HepG2 (cell line): ENCODE measurements around the gene RSPRY1. TPM values are rescaled to one million over a fixed set of nuclear protein-coding genes. Genes with fewer than 3 reads are reported as not detected.

Source experiments
- ATRX ChIP-seq: sonication (generic); formaldehyde crosslinking; IDR thresholded peaks from 2 replicates; pipeline ENCODE4 v1.4.0; 2020; ENCODE audit warnings: missing genetic modification reagents, borderline replicate concordance
- HIVEP1 ChIP-seq: sonication (generic); formaldehyde crosslinking; IDR thresholded peaks from 2 replicates; pipeline ENCODE4 v1.4.0; 2020; ENCODE audit warnings: mild to moderate bottlenecking, missing genetic modification reagents
- IKZF1 ChIP-seq: fragments of 450-650 bp; IDR thresholded peaks from 2 replicates; pipeline ENCODE4 v1.7.1; 2016
- MEF2D ChIP-seq: sonication (generic); formaldehyde crosslinking; IDR thresholded peaks from 2 replicates; pipeline ENCODE4 v1.5.1; 2020; ENCODE audit warnings: mild to moderate bottlenecking, missing genetic modification reagents
- NFKBIZ ChIP-seq: IDR thresholded peaks from 2 replicates; pipeline ENCODE4 v1.6.1; 2018; ENCODE audit warnings: missing genetic modification reagents, missing compliant biosample characterization
- ZNF589 ChIP-seq: sonication (generic); formaldehyde crosslinking; conservative IDR thresholded peaks from 2 replicates; pipeline ENCODE4 v1.8.0; 2022; ENCODE audit warnings: mild to moderate bottlenecking, moderate library complexity, missing genetic modification reagents
- polyA plus RNA-seq, 8 experiments: library from polyadenylated mRNA; depleted of rRNA in 3 of 8; stranded (reverse) in 7 of 8; unstranded in 1 of 8; fragments of >200 nt; fragmentation: Illumina TruSeq in 4 of 8; extraction: Trizol in 4 of 8; gene quantifications; 2 replicates each; pipeline versions ENCODE4 v1.2.1 to v1.2.3, GENCODE V29; 2011 to 2016; ENCODE audit warnings: low read depth in 4 of 8, missing spikeins in 1 of 8, mixed read lengths in 1 of 8; ENCODE audit not compliant: insufficient read depth in 1 of 8
- total RNA-seq, 5 experiments: library from RNA; depleted of rRNA; stranded (reverse); fragments of >200 nt; fragmentation: Illumina TruSeq; extraction: Trizol; gene quantifications; 2 replicates each; pipeline ENCODE4 v1.2.3, GENCODE V29; 2016; ENCODE audit warnings: low read depth in 1 of 5
- TF ChIP-seq, protein P1 (sequence below): sonication (generic); formaldehyde crosslinking; IDR thresholded peaks from 2 replicates; pipeline ENCODE4 v1.4.0; 2020; ENCODE audit warnings: missing genetic modification reagents
- TF ChIP-seq, protein P2 (sequence below): sonication (generic); formaldehyde crosslinking; IDR thresholded peaks from 2 replicates; pipeline ENCODE4 v1.5.0; 2020; ENCODE audit warnings: missing genetic modification reagents, mild to moderate bottlenecking, borderline replicate concordance
- TF ChIP-seq, protein P3 (sequence below): sonication (generic); formaldehyde crosslinking; IDR thresholded peaks from 2 replicates; pipeline ENCODE4 v1.4.0; 2020; ENCODE audit warnings: mild to moderate bottlenecking, missing genetic modification reagents
- TF ChIP-seq, protein P4 (sequence below): sonication (generic); formaldehyde crosslinking; IDR thresholded peaks from 2 replicates; pipeline ENCODE4 v1.4.0; 2020; ENCODE audit warnings: missing genetic modification reagents, low read depth, mild to moderate bottlenecking, borderline replicate concordance

The RSPRY1 gene
- total and polyA plus RNA-seq, 2 of the 13 experiments (the other 11 are each of a cell fraction or from before 2014, with no cell fraction given) = 53.4 to 61.0 TPM

DNA sequence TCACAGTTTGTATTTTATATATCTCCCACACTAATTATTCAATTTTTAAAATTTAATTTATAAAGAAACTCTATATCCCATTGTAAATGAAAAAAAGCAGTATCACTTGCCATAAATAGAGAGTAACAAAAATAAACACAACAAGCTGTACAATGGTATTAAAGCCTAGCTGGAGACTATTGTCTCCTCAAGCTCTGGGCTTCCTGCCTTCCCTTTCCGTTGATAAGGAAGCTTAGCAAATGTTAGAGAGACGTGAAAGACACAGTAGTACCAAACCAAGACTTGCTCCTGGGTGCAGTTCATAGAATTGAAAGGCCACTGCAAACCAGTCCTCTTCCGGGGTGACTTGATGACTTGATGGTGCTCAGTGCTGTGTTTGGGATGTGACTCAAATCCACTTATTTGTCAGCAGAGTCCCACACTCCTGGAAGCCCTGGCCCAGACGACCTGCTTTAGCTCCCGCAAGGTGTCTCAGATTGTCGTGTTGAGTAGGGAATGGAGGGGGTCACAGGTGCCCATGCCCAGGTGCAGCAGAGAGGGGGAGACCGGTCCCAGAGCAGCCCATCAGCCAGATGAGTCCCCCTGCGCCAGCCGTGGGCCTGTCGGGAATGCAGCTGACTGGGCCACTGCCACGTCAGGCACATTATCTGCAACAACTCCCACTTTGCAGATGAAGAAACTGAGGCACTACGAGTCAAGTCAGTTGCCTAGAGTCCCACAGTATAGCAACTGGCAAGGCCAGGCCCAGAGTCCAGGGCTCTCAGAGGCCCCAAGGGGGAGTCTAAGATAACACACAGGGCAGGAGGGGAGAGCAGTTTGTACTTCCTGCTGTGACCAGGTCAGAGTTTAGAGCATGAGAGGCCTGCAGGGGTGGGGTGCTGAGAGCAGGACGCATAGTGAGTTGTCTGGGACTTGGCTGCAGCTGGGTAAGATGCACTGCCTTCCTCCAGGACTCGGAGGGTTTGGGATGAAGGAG, 40.8 kb upstream of the RSPRY1 start (continued):
- TF ChIP-seq, protein P1, sequence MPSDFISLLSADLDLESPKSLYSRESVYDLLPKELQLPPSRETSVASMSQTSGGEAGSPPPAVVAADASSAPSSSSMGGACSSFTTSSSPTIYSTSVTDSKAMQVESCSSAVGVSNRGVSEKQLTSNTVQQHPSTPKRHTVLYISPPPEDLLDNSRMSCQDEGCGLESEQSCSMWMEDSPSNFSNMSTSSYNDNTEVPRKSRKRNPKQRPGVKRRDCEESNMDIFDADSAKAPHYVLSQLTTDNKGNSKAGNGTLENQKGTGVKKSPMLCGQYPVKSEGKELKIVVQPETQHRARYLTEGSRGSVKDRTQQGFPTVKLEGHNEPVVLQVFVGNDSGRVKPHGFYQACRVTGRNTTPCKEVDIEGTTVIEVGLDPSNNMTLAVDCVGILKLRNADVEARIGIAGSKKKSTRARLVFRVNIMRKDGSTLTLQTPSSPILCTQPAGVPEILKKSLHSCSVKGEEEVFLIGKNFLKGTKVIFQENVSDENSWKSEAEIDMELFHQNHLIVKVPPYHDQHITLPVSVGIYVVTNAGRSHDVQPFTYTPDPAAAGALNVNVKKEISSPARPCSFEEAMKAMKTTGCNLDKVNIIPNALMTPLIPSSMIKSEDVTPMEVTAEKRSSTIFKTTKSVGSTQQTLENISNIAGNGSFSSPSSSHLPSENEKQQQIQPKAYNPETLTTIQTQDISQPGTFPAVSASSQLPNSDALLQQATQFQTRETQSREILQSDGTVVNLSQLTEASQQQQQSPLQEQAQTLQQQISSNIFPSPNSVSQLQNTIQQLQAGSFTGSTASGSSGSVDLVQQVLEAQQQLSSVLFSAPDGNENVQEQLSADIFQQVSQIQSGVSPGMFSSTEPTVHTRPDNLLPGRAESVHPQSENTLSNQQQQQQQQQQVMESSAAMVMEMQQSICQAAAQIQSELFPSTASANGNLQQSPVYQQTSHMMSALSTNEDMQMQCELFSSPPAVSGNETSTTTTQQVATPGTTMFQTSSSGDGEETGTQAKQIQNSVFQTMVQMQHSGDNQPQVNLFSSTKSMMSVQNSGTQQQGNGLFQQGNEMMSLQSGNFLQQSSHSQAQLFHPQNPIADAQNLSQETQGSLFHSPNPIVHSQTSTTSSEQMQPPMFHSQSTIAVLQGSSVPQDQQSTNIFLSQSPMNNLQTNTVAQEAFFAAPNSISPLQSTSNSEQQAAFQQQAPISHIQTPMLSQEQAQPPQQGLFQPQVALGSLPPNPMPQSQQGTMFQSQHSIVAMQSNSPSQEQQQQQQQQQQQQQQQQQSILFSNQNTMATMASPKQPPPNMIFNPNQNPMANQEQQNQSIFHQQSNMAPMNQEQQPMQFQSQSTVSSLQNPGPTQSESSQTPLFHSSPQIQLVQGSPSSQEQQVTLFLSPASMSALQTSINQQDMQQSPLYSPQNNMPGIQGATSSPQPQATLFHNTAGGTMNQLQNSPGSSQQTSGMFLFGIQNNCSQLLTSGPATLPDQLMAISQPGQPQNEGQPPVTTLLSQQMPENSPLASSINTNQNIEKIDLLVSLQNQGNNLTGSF (CRISPR knock-in tag) = no peak
- TF ChIP-seq ZNF589 (CRISPR knock-in tag) = no peak
- TF ChIP-seq, protein P2, sequence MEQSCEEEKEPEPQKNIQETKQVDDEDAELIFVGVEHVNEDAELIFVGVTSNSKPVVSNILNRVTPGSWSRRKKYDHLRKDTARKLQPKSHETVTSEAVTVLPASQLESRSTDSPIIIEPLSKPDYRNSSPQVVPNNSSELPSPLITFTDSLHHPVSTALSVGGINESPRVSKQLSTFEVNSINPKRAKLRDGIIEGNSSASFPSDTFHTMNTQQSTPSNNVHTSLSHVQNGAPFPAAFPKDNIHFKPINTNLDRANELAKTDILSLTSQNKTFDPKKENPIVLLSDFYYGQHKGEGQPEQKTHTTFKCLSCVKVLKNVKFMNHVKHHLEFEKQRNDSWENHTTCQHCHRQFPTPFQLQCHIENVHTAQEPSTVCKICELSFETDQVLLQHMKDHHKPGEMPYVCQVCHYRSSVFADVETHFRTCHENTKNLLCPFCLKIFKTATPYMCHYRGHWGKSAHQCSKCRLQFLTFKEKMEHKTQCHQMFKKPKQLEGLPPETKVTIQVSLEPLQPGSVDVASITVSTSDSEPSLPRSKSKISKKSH (CRISPR knock-in tag) = no peak
- 0 out of 2 replicates have a peak, but pooled peaks have one; percentile 30 for TF ChIP-seq HIVEP1
- TF ChIP-seq, protein P3, sequence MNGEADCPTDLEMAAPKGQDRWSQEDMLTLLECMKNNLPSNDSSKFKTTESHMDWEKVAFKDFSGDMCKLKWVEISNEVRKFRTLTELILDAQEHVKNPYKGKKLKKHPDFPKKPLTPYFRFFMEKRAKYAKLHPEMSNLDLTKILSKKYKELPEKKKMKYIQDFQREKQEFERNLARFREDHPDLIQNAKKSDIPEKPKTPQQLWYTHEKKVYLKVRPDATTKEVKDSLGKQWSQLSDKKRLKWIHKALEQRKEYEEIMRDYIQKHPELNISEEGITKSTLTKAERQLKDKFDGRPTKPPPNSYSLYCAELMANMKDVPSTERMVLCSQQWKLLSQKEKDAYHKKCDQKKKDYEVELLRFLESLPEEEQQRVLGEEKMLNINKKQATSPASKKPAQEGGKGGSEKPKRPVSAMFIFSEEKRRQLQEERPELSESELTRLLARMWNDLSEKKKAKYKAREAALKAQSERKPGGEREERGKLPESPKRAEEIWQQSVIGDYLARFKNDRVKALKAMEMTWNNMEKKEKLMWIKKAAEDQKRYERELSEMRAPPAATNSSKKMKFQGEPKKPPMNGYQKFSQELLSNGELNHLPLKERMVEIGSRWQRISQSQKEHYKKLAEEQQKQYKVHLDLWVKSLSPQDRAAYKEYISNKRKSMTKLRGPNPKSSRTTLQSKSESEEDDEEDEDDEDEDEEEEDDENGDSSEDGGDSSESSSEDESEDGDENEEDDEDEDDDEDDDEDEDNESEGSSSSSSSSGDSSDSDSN (CRISPR knock-in tag) = no peak
- no peak for TF ChIP-seq ATRX (CRISPR knock-in tag)
- TF ChIP-seq, protein P4, sequence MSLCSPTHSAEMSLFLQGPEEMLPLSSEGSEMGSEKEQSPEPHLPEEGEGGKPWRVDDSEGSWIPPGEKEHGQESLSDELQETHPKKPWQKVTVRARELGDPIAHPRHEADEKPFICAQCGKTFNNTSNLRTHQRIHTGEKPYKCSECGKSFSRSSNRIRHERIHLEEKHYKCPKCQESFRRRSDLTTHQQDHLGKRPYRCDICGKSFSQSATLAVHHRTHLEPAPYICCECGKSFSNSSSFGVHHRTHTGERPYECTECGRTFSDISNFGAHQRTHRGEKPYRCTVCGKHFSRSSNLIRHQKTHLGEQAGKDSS (CRISPR knock-in tag) = 0 out of 2 replicates have a peak, but pooled peaks have one; percentile 25
- no peak for TF ChIP-seq NFKBIZ (CRISPR knock-in tag)
- TF ChIP-seq MEF2D (CRISPR knock-in tag) = no peak
- TF ChIP-seq IKZF1 = no peak
